GM18520 (cell line): ENCODE data around the gene CD72.

Experiments used
- ATAC-seq: cut with Tn5 transposase; IDR thresholded peaks from one replicate; pipeline ENCODE4 v1.9.1; 2021; ENCODE audit not compliant: unreplicated experiment

CD72 gene, protein sequence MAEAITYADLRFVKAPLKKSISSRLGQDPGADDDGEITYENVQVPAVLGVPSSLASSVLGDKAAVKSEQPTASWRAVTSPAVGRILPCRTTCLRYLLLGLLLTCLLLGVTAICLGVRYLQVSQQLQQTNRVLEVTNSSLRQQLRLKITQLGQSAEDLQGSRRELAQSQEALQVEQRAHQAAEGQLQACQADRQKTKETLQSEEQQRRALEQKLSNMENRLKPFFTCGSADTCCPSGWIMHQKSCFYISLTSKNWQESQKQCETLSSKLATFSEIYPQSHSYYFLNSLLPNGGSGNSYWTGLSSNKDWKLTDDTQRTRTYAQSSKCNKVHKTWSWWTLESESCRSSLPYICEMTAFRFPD

DNA sequence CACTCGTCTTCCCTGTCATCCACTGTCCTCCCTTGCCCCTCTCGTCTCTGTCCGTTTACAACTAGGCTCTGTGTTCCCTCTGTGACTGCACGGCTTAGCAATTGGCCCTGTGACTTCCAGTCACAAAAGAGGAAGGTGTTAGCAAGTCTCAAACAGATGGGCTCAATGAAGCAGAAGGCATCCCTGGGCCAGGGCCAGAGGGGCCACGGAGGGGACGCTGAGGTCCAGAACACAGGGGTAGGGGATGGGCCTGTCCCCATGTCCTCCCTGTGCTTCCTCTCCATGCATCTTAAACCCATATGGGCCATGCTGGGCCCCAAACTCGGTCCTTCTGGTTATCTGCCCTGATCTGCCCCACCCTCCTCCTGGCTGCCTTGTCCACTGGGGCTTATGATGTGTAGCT lies at the start of gene CD72:
Gene CD72, minus strand, starts transcription at position 89 of the 403 bp plus-strand sequence. CDS start 110 bp downstream, outside the sequence.
- ATAC-seq = no peak

DNA sequence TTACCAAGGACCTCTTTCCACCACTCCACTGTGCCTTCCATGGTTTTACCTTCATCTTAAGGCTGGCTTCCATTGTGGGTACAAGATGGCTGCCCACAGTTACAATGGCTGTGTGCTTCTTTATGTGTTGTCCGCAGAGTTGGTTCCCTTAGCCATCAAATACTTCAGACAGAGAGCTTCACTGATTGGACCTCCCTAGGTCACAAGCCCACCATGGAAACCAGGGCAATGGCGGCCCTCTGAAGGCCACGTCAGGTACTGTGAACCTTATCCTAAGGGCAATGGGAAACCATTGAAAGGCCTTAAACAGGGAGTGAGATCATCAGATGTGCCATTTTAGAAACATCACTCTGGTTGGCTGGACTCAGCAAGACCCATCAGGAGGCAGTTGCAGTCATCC lies 49.7 kb upstream of the CD72 start:
- ATAC-seq = no peak

DNA sequence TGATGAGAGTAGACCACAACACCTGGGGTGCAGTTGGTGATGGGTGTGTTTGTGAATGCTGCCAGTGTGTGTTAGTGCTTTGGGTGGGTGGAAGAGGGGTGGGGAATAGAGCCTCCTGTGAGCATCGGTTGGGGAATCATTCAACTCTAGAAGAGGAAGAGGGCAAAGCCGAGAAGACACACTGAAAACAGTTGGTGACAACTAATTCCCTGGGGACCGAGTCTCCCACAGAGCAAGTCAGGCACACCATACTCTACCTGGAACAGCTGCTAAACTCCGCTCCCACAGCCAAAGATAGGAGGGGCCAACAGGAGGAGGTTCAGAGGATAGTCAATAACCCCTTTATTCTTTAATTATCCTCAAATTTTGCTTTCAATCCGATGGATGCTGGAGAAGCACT lies 48.3 kb upstream of the CD72 start:
- no peak for ATAC-seq

DNA sequence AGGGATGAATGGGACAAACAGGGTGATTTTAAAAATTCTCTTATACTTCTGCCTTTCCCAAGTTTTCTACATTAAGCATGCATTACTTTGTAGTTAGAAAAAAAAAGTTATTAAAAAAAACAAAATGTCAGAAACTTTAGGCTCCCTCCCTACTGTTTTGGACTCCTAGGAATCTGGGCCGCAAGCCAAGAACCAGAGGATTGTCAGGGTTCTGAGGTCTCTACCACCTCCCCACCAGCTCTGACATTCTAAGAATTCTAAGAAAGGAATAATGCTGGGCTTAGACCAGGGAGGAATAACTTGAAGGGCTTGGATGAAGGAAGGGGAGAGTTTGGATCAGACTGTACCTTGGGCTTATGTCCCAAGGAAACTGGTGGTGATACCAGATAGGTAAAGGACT lies 47.8 kb upstream of the CD72 start:
- ATAC-seq = no peak

DNA sequence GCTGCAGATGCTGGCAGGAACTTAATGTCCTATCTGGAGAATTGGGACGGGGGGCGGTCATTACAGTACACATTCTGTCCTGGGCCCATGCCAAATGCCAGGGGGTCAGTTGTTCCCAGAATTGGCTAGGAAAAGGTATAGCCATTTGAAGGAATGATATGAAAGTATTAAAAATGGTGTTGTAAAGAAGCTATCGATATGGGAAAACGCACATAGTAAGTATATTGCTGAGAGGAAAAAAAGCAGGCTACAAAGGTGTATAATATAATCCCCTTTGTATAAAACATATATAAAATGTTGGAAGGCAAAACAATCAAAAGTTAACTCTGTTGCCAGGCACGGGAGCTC lies 47.2 kb upstream of the CD72 start:
- ATAC-seq = no peak

DNA sequence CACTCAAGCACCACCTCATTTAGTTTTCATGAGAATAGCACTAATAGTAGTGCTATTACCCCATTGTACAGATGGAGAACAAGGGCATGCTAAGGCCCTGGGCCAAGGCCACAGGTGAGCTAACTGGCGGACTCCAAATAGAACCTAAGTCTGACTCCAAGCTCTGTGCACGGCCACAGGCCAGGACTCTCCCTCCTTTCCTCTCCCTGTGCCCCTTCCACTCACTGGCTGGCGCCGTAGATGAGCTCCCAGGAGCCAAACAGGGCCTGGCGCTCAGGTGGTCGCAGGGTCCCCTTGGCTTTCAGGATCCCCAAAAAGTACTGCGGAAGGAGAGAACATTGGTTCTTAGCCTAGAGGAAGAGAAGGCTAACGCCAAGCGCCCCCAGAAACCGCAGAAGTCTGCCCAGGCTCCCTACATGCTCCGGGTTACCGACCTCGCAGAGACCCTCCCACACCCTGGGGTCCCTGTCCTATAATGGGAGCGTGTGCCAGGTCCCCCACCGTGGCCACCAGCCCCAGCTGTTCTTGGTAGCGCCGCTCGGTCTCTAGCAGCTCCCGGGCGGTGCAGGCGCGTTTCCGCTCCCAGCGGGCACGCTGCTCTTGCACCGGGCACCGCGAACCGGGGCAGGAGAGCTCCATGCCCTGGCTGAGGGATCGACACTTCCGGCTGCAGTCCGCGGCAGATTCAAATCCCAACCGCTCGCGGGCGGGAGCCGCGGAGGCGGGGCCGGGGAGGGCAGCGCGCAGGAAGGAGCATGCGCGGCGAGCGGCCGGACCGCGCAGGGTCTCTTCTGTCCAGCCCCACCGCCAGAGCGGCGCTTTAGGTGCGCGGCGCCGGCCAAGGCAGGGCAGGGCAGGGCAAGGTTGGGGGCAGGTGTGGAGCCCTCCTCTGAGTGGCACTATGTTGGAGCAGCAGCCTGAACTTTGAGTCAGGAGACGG lies 46.6 kb upstream of the CD72 start, which contains the start of gene ARHGEF39:
Gene ARHGEF39, minus strand, starts transcription at position 665 of the 940 bp plus-strand sequence. Its CDS starts 26 bp downstream, at position 639.
- peak; percentile 72 for ATAC-seq

DNA sequence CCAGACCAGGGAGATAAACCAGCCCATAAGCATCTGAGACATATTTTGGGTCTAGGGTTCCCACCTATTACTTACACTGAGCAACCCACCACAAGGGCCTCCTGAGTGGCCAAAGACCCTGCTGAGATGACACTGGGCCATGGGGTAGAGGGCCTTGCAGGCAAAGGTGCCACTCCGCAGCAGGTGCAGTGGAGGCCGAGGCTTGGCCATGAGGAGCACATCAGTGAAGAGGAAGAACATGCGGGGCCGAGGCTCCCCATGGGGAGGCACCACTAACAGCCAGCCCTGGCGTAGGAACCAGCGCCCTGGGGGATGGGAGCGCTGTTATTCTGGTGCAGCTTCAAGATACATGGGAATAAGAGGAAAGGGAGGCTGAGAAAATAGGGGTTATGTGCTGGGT lies 44.2 kb upstream of the CD72 start:
- ATAC-seq = no peak

DNA sequence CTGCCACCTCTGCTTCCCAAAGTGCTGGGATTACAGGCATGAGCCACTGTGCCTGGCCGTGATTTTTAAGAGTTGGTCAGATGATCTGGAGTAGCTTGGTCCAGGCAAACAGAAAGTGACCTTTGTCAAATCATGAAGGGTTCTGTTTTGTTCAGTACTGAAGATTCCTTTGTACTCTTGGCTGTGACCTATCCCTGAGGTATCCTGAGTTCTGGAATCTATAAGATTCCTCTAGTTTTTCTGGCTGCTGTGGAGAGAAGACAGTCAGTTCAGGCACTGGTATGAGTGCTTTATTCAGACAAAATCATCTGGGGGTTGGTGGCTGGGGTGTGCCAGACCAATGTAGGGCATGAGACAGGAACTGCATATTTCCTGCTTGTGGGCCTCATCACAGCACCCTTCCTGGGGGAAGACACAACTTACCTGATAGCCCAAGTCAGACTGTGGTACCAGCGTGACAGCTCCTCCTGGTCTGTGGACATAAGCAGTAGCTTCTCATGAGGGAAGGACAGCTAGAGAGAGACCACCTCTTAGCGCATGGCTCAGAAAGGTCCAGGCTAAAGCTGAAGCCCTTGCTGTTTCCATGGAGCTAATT lies 43.6 kb upstream of the CD72 start:
- ATAC-seq = no peak

DNA sequence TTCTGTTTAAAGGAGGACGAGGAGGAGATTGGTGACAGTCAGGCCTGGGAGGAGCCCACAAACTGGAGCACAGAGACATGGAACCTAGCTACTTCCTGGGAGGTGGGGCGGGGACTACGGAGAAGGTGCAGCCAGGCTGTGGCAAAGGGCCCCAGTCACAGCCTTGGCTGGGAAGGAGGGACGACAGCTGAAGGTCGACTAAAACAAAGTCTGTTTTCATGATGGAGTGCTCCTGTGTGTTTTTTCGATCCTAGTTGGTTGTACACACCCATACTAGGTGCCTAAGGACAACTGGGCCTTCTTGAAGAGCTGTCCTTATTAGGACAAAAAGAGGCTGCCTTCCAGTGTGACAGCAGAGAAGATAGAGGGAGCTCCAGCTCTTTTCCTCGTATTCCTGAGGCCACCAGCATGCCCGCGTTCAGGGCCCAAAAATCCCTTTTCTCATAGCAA lies 42.8 kb upstream of the CD72 start:
- no peak for ATAC-seq

DNA sequence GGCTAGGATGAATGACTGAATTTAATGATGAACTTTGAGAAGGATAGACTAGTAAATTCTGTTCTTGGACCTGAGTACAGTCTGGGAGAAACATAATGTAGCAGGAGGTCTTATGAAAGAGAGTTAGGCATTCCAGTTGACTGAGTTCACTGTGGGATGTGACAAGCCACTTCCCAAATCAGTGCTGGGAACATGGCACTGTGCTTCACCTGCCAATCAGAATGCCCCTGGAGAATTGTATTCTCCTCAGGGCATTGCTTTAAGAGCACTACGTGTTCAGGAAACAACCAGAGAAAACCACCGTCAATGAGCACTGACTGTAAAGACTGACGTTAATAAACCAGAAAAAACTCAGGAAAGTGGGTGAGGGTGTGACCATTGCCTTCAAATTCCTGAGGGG lies 41.1 kb upstream of the CD72 start:
- ATAC-seq = no peak

DNA sequence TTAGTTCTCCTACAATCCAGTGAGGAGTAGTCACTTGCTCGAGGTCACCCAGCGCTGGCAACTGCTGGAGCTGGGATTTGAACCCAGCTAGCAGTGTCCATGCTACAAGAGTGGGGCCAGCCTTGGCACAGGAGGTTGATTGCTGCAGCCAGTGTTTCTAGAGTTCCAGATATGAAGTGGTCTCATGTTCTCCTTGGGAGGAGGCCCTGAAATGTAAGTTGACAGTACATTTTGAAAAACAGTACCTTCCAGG lies 40.7 kb upstream of the CD72 start:
- ATAC-seq = no peak

DNA sequence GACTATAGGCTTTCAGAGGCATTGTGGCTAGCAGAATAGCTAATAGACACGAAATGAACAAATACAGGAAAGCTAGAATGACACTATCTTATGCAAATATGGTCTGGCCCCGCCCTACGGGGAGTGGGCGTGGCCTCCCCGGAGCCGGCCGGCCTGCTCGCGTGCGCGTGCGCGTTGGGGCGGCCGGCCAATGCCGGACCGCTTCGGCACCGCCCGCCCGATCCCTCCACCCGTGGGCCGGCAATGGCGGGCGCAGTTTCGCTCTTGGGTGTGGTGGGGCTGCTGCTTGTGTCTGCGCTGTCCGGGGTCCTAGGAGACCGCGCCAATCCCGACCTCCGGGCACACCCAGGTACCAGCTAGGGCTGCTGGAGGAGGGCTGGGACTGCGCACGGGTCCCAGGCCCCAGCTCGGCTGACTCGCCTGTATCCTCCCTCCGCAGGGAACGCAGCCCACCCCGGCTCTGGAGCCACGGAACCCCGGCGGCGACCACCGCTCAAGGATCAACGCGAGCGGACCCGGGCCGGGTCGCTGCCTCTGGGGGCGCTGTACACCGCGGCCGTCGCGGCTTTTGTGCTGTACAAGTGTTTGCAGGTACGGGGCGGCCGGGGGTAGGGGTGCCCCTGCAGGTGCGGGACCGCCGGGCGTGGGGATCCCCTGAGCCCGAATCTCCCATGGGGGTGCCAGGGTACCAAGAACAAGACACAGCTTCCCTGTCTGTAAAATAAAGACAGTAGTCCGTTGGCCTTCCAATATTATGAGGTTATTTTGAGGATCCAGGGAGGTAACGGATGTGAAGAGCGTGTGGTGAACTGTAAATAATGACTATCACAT lies 40.1 kb upstream of the CD72 start, which contains the start of gene CCDC107:
Gene CCDC107, plus strand, starts transcription at position 156 of the 831 bp plus-strand sequence. Its CDS starts 88 bp downstream, at position 244.
- ATAC-seq = peak; percentile 54

DNA sequence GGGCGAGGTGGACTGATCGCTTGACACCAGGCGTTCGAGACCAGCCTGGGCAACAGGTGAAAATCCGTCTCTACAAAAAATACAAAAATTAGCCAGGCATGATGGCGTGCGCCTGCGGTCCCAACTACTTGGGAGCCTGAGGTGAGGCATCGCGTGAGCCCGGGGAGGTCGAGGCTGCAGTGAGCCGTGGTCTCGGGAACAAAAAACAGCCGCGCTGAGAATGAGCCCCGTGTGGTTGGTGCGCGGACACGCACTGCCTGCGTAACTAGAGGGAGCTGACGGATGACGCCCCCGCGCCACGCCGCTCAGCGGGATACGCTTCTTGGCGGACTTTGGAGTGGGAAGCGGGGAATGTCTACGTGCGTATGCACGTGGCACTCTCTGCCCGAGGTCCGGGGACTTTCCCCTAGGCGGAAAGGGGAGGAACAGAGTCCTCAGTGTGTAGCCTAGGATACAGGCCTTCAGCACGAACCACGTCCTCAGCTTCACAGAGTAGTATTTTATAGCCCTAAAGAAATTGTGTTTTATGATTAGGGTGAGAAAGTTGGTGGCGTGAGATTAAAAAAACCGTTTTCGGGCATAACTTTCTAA lies 39.4 kb upstream of the CD72 start, which contains the start of gene RMRP:
Gene RMRP, minus strand, starts transcription at position 474 of the 591 bp plus-strand sequence.
- ATAC-seq = peak; percentile 78

DNA sequence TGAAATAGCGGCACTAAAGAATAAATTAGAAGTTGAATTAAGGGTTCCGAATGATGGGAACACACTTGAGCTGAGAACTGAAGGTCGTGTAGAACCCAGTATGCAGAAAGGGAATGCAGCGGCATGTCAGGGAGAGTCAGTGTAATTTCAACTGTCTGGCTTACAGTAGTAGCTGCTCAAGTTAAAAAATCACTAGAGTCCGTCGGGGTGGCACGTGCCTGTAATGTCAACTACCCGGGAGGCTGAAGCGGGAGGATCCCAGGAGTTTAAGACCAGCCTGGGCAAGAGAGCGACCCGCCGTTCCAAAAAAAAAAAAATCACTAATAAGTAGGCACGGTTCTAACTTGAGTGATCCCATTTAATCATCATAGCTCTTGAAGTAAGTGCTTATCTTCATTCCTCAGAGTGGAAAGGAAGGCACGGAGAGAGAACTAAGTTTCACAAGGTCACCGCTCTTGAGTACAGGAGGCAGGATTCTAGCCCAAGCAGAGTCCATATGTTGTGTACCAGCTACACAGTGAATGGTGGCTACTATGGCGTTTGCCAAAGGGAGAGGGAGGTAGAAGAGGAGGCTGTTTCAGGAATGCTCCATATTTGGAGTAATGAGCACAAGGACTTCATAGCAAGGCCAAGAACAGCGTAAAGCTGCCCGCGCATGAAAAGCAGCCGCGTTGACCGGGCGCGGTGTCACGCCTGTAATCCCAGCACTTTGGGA lies 38.8 kb upstream of the CD72 start:
- ATAC-seq = no peak

DNA sequence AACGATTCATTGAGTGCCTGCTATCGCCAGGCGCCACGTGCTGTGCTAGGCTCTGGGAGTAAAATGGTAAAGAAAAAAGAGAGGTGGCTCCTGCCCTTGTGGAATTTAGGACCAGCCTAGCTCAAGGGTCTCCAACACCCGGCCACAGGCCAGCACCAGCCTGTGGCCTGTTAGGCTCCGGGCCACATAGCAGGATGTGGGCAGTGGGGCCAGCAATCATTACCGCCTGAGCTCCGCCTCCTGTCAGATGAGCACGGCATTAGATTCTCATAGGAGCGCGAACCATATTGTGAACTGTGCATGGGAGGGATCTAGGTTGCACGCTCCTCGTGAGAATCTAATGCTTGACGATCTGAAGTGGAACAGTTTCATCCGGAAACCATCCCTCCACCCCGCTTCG lies 38.1 kb upstream of the CD72 start:
- ATAC-seq = no peak

DNA sequence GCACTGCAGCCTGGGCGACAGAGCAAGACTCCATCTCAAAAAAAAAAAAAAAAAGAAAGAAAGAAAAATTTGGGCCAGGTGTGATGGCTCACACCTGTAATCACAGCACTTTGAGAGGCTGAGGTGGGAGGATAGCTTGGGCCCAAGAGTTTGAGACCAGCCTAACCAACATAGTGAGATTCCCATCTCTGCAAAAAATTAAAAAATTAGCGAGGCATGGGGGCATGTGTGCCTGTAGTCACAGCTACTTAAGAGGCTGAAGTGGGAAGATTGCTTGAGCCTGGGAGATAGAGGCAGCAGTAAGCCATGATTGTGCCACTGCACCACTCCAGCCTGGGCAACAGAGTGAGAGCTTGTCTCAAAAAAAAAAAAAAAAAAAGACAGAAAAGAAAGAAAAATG lies 35.4 kb upstream of the CD72 start:
- ATAC-seq = no peak

DNA sequence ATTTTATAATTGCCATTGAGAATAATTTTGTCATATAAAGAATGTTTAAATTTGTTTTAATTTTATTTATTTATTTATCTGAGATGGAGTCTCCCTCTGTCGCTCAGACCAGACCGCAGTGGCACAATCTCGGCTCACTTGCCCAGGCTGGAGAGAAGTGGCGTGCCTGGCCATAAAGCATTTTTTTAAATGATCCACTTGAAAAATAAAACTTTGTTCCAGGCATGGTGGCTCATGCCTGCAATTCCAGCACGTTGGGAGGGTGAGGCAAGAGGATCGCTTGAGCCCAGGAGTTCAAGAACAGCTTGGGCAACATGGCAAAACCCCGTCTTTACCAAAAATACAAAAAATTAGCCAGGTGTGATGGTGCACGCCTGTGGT lies 34.6 kb upstream of the CD72 start:
- no peak for ATAC-seq

DNA sequence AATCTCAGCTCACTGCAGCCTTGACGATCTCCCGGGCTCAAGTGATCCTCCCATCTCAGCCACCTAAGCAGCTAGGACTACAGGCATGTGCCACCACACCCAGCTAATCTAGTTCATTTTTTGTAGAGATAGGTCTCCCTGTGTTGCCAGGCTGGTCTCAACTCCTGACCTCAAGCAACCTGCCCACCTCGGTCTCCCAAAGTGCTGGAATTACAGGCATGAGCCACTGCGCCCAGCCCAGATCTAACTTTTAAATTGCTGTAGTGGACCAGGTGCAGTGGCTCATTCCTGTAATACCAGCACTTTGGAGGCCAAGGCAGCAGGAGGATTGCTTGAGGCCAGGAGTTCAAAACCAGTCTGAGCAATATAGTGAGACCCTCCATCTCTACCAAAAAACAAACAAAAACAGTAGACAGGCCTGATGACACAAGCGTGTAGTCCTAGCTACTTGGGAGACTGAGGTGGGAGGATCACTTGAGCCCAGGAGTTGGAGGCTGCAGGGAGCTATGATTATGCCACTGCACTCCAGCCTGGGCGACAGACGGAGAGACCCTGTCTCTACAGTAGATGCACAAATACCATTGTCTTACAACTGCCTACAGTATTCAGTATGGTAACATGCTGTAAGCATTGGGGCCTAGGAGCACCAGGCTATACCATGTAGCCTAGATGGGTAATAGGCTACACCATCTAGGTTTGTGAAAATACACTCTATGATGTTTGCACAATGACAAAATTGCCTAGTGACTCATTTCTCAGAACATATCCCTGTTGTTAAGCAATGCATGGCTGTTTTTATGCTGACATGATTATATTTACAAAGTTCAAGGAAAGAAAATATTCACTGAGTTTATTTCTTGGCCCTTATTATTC lies 34.0 kb upstream of the CD72 start:
- ATAC-seq = no peak
